Measurements from ENCODE around the gene CTAGE6.
"Not testable (repeated sequence)": the region's sequence is repeated elsewhere in the genome, so short reads cannot be mapped to it uniquely, and the experiment has no call there.

Gene CTAGE6, protein sequence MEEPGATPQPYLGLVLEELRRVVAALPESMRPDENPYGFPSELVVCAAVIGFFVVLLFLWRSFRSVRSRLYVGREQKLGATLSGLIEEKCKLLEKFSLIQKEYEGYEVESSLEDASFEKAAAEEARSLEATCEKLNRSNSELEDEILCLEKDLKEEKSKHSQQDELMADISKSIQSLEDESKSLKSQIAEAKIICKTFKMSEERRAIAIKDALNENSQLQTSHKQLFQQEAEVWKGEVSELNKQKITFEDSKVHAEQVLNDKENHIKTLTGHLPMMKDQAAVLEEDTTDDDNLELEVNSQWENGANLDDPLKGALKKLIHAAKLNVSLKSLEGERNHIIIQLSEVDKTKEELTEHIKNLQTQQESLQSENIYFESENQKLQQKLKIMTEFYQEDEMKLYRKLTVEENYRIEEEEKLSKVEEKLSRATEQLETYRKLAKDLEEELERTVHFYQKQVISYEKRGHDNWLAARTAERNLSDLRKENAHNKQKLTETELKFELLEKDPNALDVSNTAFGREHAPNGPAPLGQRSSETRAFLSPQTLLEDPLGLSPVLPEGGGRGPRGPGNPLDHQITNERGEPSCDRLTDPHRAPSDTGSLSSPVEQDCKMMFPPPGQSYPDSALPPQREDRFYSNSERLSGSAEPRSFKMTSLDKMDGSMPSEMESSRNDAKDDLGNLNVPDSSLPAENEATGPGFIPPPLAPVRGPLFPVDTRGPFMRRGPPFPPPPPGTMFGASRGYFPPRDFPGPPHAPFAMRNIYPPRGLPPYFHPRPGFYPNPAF
- long read RNA-seq: 0 reads

DNA sequence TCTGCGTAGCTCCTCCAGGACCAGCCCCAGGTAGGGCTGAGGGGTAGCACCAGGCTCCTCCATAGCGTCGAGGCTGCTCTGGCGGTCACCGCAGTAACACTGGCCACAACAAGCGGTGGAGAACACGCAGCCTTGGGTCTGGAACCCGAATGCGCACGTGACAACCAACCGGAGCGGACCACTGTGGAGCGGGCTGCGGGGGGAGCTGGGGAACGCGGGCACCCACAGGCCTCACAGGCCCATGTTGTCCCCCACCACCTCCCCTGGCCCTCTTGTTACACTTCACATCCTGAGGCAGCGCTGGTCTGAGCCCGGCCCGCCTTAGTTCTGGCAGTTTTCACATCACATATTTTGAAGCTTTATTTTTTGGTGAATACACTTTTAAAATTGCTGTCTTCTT lies at the start of gene CTAGE6:
TSS of gene CTAGE6 (minus strand) at position 101 of the 400 bp plus-strand sequence. CDS start at position 63, 38 bp downstream.
- DNase-seq (ENCODE audit: low read depth in 1 of 2, low spot score in 1 of 2): not testable (repeated sequence)

DNA sequence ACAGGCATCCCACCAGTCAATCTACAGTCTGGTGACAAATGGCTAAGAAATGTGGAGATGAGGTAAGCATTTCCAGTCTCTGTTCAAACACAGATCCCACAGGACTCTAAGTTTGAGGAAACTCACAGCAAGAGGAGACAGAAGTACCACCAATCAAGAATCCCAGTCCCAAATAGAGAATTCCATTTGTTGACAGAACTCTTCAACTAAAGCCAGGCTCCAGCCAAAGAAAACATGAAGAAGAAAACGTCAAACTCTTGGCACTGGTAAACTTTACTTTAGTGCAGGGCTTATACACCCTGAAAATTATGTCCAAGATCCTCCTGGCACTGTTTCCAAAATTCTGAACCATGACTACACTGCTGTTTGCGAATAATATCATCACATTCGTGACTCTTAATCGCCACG lies 49.2 kb upstream of the CTAGE6 start:
- not testable (repeated sequence) for H3K27me3 ChIP-seq (ENCODE audit: insufficient read depth, poor library complexity, severe bottlenecking); DNase-seq (ENCODE audit: low read depth in 1 of 2, low spot score in 1 of 2); H3K4me3 ChIP-seq (replicated peaks; ENCODE audit: insufficient read depth, low read length); H3K27ac ChIP-seq (replicated peaks)

More for the DNA sequence above, at the start of gene CTAGE6:
- H3K27ac ChIP-seq (replicated peaks); H3K27me3 ChIP-seq (ENCODE audit: insufficient read depth, poor library complexity, severe bottlenecking); H3K4me3 ChIP-seq (replicated peaks; ENCODE audit: insufficient read depth, low read length): not testable (repeated sequence)

DNA sequence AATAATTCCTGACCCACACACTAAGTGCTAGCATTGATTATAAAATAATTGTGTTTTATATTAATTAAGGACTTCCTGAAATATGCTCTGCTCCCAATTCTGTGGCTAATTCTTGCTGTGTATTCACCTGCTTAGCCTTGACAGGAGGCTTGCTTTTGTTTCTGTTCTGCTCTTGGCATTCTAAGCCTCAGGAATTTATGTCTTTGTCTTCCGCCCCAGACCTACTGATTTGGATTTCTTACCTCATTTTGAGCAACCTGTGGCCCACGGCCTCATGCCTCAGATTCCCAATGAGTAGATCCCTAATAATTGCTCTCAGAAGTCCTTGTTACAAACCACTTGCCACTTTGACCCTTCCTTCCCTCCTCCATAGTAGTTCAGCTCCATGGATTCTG lies 40.4 kb upstream of the CTAGE6 start:
- not testable (repeated sequence) for H3K27me3 ChIP-seq (ENCODE audit: insufficient read depth, poor library complexity, severe bottlenecking); DNase-seq (ENCODE audit: low read depth in 1 of 2, low spot score in 1 of 2); H3K4me3 ChIP-seq (replicated peaks; ENCODE audit: insufficient read depth, low read length); H3K27ac ChIP-seq (replicated peaks)

DNA sequence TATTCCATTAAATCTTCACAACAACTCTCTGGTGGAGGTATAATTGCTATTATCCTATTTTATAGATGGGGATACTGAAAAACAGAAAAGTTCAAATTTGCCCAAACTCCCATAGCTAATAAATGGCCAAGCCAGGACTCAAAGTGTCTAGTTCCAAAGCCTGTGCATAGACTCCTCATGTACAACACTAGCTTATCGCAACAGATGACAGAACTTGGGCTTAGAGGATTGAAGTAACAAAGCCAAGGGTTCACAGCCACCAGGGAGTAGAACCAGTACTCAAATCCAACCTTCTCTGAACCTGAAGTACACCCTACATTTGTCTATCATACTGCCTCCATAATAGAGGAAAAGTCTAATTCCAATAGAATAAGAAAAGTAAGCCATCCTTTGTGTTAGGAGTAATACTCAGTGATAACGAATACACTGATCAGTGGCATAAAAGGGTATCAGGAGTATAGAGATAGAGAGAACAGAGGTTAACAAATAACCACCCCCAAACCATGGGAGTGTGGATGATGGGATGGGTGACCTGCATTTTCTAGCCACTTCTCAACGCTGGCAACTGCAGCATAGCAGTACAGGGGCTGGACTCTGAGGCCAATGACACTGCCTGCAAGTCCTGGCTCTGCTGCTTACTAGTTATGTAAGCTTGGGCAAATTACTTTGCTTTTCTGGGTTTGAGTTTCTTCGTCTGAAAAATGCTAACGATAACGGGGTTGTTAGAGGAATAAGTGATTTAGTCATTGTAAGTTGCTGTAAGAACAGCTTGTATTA lies 39.8 kb upstream of the CTAGE6 start:
- not testable (repeated sequence) for H3K27ac ChIP-seq (replicated peaks); H3K27me3 ChIP-seq (ENCODE audit: insufficient read depth, poor library complexity, severe bottlenecking); DNase-seq (ENCODE audit: low read depth in 1 of 2, low spot score in 1 of 2); H3K4me3 ChIP-seq (replicated peaks; ENCODE audit: insufficient read depth, low read length)

DNA sequence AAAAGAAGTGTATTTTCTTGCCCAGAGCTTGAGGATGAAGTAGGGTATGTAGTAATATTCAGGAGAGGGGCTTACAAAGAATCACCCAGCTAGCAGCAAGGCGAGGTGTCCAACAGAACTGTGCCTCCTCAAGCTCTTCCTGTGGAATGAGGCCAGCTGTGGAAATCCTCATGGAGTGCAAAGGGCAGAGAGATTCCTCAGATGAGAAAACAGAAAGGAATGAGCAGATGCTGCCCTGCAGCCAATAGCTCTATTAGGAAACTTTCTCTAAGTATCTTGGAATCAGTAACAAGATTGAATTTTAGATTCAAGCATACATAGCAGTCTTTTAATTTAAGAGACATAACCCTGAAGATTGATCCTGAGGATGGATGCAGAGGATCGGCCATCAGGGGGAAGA lies 38.2 kb upstream of the CTAGE6 start:
- not testable (repeated sequence) for H3K4me3 ChIP-seq (replicated peaks; ENCODE audit: insufficient read depth, low read length); H3K27me3 ChIP-seq (ENCODE audit: insufficient read depth, poor library complexity, severe bottlenecking); H3K27ac ChIP-seq (replicated peaks); DNase-seq (ENCODE audit: low read depth in 1 of 2, low spot score in 1 of 2)

DNA sequence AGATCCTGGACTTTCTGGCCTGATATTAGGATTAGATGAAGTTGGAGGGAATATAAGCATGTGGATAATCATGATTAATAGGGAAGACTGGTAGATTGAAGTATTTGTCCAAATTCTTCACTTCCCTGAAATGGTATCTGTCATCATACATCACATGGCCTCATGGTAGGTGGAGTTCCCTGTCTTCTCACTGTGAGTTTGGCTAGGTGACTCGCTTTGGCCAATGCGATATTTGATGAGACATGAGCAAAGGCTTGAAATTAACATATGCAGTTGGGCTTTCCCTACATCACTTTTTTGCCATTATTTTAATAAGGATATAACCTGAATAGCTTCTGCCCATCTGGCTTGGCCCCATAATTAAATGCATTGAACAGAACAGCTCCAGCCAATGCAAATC lies 35.1 kb upstream of the CTAGE6 start:
- not testable (repeated sequence) for H3K4me3 ChIP-seq (replicated peaks; ENCODE audit: insufficient read depth, low read length); H3K27ac ChIP-seq (replicated peaks); H3K27me3 ChIP-seq (ENCODE audit: insufficient read depth, poor library complexity, severe bottlenecking); DNase-seq (ENCODE audit: low read depth in 1 of 2, low spot score in 1 of 2)

DNA sequence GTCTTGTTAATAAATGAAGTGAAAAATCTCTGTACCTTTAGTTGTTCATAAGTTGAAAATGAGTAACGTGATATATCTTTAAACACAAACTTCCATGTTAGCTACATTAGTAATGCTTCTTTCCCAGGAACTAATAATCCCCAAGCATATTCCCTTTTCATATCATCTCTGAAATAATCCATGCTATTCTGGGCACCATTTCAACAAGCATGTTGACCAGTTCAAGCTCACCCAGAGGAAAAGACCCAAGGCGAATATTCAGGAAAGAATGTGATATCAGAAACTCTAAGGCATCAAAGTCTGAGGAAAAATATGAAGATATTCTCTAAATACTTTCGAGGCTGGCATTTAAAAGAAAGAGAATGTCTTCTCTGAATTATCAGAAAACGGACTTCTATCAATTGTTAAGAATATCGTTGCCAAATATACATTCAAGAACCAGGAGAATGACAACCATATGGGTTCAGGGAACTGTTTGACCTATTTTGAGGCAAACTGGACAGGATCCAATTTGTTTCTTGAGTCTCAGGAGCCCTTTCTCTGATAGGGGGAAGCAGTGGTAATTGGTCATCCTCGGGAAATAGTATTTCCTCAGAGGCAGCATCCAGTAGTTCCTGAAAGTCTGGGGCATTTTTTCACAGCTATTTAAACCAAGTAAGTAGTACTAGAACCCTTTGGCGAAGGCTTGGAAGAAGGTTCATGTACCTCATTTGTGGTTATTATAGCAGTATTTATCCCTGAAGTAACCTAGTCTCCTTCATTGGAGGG lies 28.1 kb upstream of the CTAGE6 start:
- H3K27me3 ChIP-seq (ENCODE audit: insufficient read depth, poor library complexity, severe bottlenecking); H3K27ac ChIP-seq (replicated peaks); DNase-seq (ENCODE audit: low read depth in 1 of 2, low spot score in 1 of 2); H3K4me3 ChIP-seq (replicated peaks; ENCODE audit: insufficient read depth, low read length): not testable (repeated sequence)

DNA sequence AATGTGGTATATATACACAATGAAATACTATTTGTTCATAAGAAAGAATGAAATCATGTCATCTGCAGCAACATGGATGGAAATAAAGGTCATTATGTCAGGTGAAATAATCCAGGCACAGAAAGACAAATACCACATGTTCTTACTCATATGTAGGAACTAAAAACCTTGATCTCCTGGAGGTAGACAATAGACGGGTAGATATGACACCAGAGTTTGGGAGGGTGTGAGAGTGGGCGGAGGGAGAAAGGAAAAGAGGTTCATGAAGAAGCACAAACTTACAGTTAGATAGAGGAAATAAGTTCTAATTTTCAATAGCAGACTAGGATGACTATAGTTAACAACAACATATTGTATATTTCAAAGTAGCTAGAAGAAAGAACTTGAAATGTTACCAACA lies 22.1 kb upstream of the CTAGE6 start:
- not testable (repeated sequence) for H3K27me3 ChIP-seq (ENCODE audit: insufficient read depth, poor library complexity, severe bottlenecking)

DNA sequence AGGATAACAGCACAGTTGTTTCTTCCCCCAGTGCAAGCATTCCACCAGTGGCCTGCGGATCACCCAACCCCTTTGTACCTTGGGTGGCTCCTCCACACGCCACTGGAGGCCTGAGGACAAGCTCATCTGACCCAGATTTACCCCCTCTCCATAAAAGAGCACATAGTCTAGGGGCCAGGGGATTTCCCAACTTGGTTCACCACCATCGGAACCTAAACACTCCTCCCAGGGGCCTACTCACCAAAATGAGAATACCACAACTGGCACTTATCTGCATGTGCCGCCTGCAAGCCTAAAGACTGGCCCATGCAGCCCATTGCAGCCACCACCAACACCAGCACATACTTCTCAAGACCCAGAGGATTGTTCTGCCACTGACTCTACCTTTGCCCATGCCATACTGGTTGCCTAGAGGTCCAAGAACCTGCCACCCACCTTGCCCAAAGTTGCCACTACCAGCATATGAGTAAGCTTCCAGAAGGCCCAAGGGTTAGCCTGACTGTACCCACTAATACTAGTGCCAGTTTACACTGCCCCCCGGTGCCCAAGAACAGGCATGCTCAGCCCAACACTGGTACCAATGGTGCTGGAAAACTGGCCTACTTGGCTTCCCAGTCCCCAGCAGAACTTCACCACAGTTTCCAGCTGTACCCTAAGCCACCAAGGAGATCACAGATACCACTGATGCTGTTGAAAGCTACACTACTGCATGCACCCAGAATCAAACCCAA lies 15.4 kb upstream of the CTAGE6 start:
- H3K27ac ChIP-seq (replicated peaks); H3K27me3 ChIP-seq (ENCODE audit: insufficient read depth, poor library complexity, severe bottlenecking); H3K4me3 ChIP-seq (replicated peaks; ENCODE audit: insufficient read depth, low read length); DNase-seq (ENCODE audit: low read depth in 1 of 2, low spot score in 1 of 2): not testable (repeated sequence)

More for the DNA sequence above, 22.1 kb upstream of the CTAGE6 start:
- H3K27ac ChIP-seq (replicated peaks); H3K4me3 ChIP-seq (replicated peaks; ENCODE audit: insufficient read depth, low read length); DNase-seq (ENCODE audit: low read depth in 1 of 2, low spot score in 1 of 2): not testable (repeated sequence)

DNA sequence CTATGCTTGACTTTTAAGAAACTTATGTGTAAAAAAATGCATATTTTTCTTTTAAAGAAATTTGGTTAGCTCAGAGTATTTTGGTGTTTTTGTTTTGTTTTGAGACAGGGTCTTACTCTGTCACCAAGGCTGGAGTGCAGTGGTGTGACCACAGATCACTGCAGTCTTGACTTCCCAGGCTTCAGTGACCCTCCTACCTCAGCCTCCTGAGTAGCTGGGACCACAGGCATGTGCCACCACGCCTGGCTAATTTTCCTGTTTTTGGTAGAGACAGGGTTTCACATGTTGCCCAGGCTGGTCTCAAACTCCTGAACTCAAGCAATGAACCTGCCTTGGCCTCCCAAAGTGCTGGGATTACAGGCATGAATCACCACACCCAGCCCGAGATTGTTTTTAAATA lies 10.0 kb upstream of the CTAGE6 start:
- not testable (repeated sequence) for DNase-seq (ENCODE audit: low read depth in 1 of 2, low spot score in 1 of 2); H3K27ac ChIP-seq (replicated peaks); H3K27me3 ChIP-seq (ENCODE audit: insufficient read depth, poor library complexity, severe bottlenecking); H3K4me3 ChIP-seq (replicated peaks; ENCODE audit: insufficient read depth, low read length)

DNA sequence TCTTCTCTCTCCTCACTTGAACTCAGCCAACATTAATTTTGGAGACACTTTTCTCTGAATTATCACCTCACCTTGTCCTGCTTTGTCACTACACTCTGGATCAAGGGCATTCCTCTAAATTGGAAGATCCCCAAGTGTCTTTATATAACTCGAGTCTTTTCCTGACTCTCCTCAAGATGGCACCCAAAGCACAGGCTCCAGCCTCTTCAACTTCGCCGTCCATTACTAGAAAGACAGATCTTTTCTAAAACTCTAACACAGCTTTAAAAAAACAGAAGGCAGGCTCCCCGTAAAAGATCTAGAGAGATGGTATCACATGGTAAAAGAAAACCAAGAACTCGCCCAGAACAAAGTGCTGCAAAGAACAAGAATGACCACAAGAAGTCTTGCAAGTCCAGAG lies 8.2 kb upstream of the CTAGE6 start:
- H3K27me3 ChIP-seq (ENCODE audit: insufficient read depth, poor library complexity, severe bottlenecking); DNase-seq (ENCODE audit: low read depth in 1 of 2, low spot score in 1 of 2): not testable (repeated sequence)

DNA sequence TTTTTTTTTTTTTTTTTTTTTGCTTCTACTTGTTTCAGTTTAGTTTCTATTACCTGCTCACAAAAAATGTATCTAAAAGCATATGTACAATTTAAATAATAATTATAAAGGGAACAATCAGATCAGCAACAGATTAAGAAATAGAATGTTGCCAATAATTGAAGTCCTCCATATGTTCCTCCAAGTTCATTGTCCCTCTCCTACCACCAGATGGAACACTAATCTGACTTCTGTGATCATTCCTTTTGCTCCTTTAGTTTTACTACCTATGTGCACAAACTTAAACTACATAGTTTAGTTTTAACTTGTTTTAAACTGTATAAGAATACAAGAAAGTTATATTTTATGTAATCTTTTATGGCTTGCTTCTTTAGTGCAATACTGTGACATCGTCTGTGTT lies 5.6 kb upstream of the CTAGE6 start:
- not testable (repeated sequence) for H3K27me3 ChIP-seq (ENCODE audit: insufficient read depth, poor library complexity, severe bottlenecking); H3K27ac ChIP-seq (replicated peaks); DNase-seq (ENCODE audit: low read depth in 1 of 2, low spot score in 1 of 2); H3K4me3 ChIP-seq (replicated peaks; ENCODE audit: insufficient read depth, low read length)

More for the DNA sequence above, 8.2 kb upstream of the CTAGE6 start:
- not testable (repeated sequence) for H3K4me3 ChIP-seq (replicated peaks; ENCODE audit: insufficient read depth, low read length); H3K27ac ChIP-seq (replicated peaks)

DNA sequence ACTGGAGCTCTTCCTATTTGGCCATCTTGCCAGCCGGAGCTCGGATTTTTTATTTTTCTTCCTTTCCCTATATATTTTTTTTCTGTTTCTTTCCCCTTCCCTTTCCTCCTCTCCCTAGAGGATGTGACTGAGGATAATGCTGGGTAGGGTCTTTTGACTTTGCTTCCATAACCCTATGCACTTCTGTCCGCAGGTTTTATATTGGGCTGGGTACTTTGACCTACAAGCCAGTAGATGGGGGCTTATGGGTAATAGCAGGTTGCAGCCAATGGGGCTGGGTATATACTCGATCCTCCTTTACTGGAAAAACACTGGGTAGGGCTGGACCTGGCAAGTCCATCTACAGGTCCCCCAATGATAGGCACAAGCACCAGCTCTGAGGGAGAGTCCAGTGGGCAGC lies 12.2 kb downstream of the CTAGE6 start:
- H3K4me3 ChIP-seq (replicated peaks; ENCODE audit: insufficient read depth, low read length); H3K27me3 ChIP-seq (ENCODE audit: insufficient read depth, poor library complexity, severe bottlenecking); DNase-seq (ENCODE audit: low read depth in 1 of 2, low spot score in 1 of 2); H3K27ac ChIP-seq (replicated peaks): not testable (repeated sequence)

Measured in HL-60 (cell line).